Caco-2 (cell line): ENCODE results near the gene KCNJ12. TPM values are rescaled to one million over a fixed set of nuclear protein-coding genes. Genes with fewer than 3 reads are reported as not detected.
A peak's percentile ranks its signal among the peaks of the same experiment; 100 is the strongest.
"Not testable (repeated sequence)": the region's sequence is repeated elsewhere in the genome, so short reads cannot be mapped to it uniquely, and the experiment has no call there.

Experiments used
- BruUV-seq: library from RNA; stranded (reverse); fragments of 400-500 nt; replicated peaks from 2 replicates; lab custom pipeline; 2021; lab: Mats Ljungman, UMichigan
- CTCF ChIA-PET: fragments of 300-600 bp; sonication (Branson Sonifier 250); formaldehyde crosslinking; loops from one replicate; lab custom pipeline; 2022; ENCODE audit warnings: antibody characterized with exemption; lab: Charles Lee
- POLR2A ChIA-PET: fragments of 300-600 bp; sonication (Branson Sonifier 250); formaldehyde crosslinking; loops from one replicate; lab custom pipeline; 2022; ENCODE audit warnings: antibody characterized with exemption; lab: Charles Lee
- DNase-seq, 2 experiments: peaks; one replicate each; pipeline versions ENCODE4 v3.0.0 to v3.0.0-alpha.2; 2020 to 2022
- H3K27me3 ChIP-seq: replicated peaks from 2 replicates; pipeline ENCODE4 v1.6.0; 2011; ENCODE audit warnings: low read length; ENCODE audit not compliant: control insufficient read depth, insufficient read depth
- H3K36me3 ChIP-seq: 2 replicates; pipeline ENCODE4 v1.5.1; 2011; ENCODE audit warnings: low read length; ENCODE audit not compliant: control insufficient read depth, insufficient read depth
- H3K4me1 ChIP-seq: fragments of 250-450 bp; sonication (Bioruptor Pico); 2 replicates; pipeline ENCODE4 v1.5.1; 2020; ENCODE audit warnings: mild to moderate bottlenecking
- H3K4me3 ChIP-seq: 2 replicates; pipeline ENCODE4 v1.5.1; 2011; ENCODE audit warnings: low read depth, mild to moderate bottlenecking, control low read depth, low read length
- H3K9me3 ChIP-seq: fragments of 250-450 bp; sonication (Bioruptor Pico); 2 replicates; pipeline ENCODE4 v1.5.1; 2020; ENCODE audit warnings: mild to moderate bottlenecking, moderate library complexity
- H3K27ac Mint-ChIP-seq: one replicate; pipeline ENCODE4 v1.8.0; 2022; ENCODE audit warnings: mixed read lengths; ENCODE audit not compliant: unreplicated experiment
- H3K27me3 Mint-ChIP-seq: one replicate; pipeline ENCODE4 v1.8.0; 2022; ENCODE audit warnings: mixed read lengths; ENCODE audit not compliant: insufficient read depth, unreplicated experiment
- H3K36me3 Mint-ChIP-seq: one replicate; pipeline ENCODE4 v1.8.0; 2022; ENCODE audit warnings: mild to moderate bottlenecking, mixed read lengths; ENCODE audit not compliant: insufficient read depth, unreplicated experiment
- H3K4me1 Mint-ChIP-seq: one replicate; pipeline ENCODE4 v1.8.0; 2022; ENCODE audit warnings: low read depth, mixed read lengths; ENCODE audit not compliant: unreplicated experiment
- H3K4me3 Mint-ChIP-seq: one replicate; pipeline ENCODE4 v1.8.0; 2022; ENCODE audit warnings: mild to moderate bottlenecking, moderate library complexity, mixed read lengths; ENCODE audit not compliant: unreplicated experiment
- H3K9me3 Mint-ChIP-seq: one replicate; pipeline ENCODE4 v1.8.0; 2022; ENCODE audit warnings: mixed read lengths; ENCODE audit not compliant: unreplicated experiment
- intact Hi-C: fragments of 100-400 bp; cut with micrococcal nuclease; formaldehyde crosslinking; loops from one replicate; pipeline ENCODE4 v1.10.0; 2022; ENCODE audit not compliant: unreplicated experiment
- total RNA-seq: library from RNA; stranded (reverse); gene quantifications from 2 replicates; pipeline ENCODE4 v1.2.3, GENCODE V29; 2022
- TF ChIP-seq, protein P1 (sequence below), 2 experiments: fragments of 200-600 bp in 1 of 2; IDR thresholded peaks; 1 replicate in 1 of 2; 2 replicates in 1 of 2; pipeline versions ENCODE4 v1.5.1 to v1.8.0; 2011 to 2022; ENCODE audit warnings: antibody characterized with exemption in 1 of 2, control low read depth in 1 of 2, inconsistent platforms in 1 of 2, low read depth in 1 of 2, low read length in 1 of 2, mild to moderate bottlenecking in 1 of 2, moderate library complexity in 1 of 2; ENCODE audit not compliant: insufficient read depth in 1 of 2, severe bottlenecking in 1 of 2, unreplicated experiment in 1 of 2

The KCNJ12 gene
- total RNA-seq, 1 experiment from 2014 or later = 0.07 TPM

DNA sequence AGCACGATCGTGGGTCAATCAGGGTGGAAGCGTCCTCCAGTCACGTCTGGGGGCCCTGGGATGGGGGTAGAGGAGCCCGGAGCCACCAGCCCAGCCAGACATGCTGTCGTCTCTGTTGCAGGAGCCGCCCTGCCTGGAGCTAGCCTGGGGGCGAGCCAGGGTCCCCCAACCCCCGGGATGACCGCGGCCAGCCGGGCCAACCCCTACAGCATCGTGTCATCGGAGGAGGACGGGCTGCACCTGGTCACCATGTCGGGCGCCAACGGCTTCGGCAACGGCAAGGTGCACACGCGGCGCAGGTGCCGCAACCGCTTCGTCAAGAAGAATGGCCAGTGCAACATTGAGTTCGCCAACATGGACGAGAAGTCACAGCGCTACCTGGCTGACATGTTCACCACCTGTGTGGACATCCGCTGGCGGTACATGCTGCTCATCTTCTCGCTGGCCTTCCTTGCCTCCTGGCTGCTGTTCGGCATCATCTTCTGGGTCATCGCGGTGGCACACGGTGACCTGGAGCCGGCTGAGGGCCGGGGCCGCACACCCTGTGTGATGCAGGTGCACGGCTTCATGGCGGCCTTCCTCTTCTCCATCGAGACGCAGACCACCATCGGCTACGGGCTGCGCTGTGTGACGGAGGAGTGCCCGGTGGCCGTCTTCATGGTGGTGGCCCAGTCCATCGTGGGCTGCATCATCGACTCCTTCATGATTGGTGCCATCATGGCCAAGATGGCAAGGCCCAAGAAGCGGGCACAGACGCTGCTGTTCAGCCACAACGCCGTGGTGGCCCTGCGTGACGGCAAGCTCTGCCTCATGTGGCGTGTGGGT is 39.2 kb downstream of the KCNJ12 start:
- H3K4me3 ChIP-seq, POLR2A ChIA-PET, H3K9me3 Mint-ChIP-seq, CTCF ChIA-PET, H3K36me3 Mint-ChIP-seq, H3K27me3 ChIP-seq, H3K27me3 Mint-ChIP-seq, H3K9me3 ChIP-seq, H3K4me1 Mint-ChIP-seq, intact Hi-C loops, H3K27ac Mint-ChIP-seq, BruUV-seq, H3K4me3 Mint-ChIP-seq, H3K4me1 ChIP-seq, H3K36me3 ChIP-seq: not testable (repeated sequence)
- DNase-seq = peak in 1 of 2 experiments; percentile 32

DNA sequence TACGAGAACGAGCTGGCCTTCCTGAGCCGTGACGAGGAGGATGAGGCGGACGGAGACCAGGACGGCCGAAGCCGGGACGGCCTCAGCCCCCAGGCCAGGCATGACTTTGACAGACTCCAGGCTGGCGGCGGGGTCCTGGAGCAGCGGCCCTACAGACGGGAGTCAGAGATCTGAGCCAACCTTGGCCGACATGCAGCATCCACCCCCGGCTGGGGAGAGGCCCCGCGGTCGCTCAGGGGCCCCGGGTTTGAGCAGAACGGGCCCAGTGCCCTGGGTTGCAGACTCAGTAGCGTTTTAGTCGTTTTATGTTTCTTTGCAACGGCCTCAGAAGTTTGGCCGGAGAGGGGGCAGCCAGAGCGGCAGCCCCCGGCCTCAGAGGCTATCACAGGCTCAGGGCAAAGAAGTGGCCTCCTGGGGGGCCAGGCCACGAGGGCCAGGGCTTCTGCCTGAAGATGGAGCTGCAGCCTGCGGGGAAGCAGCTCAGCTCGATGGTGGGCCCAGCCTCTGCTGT is 40.4 kb downstream of the KCNJ12 start:
- intact Hi-C loops, H3K36me3 ChIP-seq, H3K4me3 Mint-ChIP-seq, H3K4me1 ChIP-seq, BruUV-seq, H3K27ac Mint-ChIP-seq, CTCF ChIA-PET, H3K36me3 Mint-ChIP-seq, H3K27me3 ChIP-seq, H3K27me3 Mint-ChIP-seq, H3K4me1 Mint-ChIP-seq, H3K4me3 ChIP-seq, POLR2A ChIA-PET, H3K9me3 ChIP-seq, H3K9me3 Mint-ChIP-seq: not testable (repeated sequence)
- DNase-seq = peak in 1 of 2 experiments; percentile 29

DNA sequence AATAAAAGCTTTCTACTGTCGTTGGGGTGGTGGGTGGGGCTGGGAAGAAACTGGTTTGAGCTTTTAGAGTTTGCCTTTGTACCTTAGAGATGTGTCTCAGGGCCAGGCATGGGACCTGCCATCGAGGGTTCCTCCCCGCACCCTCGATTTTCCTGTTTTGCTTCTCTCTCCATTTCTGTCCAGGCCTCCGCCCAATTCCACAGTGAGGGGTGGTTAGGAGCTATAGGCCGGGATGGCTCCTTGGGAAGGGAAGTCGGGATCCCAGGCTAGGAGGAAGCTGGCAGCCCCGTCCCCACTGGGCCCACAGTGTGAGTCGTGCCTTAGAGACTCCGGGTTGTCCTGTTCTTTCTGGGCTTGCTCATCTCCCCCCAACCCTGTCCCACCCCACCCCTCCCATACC is 41.2 kb downstream of the KCNJ12 start:
- BruUV-seq, H3K27me3 Mint-ChIP-seq, H3K36me3 Mint-ChIP-seq, H3K27ac Mint-ChIP-seq, H3K4me1 Mint-ChIP-seq, H3K4me3 ChIP-seq, intact Hi-C loops, H3K36me3 ChIP-seq, H3K9me3 ChIP-seq, H3K4me3 Mint-ChIP-seq, H3K27me3 ChIP-seq, CTCF ChIA-PET, H3K9me3 Mint-ChIP-seq, H3K4me1 ChIP-seq: not testable (repeated sequence)
- peak in 1 of 2 experiments; percentile 13 for DNase-seq
- POLR2A ChIA-PET = interaction anchor here (0.6 kb wide), 1 partner anchor 12 kb away, joined by 3 read pairs; no protein-coding TSS in a partner anchor

- H3K4me3 ChIP-seq = no peak overlapping the region
- BruUV-seq = no TSS peak
- peak in 1 of 2 experiments; percentile 27 for DNase-seq
- ChIA-PET CTCF (no interaction called here), POLR2A (no interaction called here)
- H3K4me3 Mint-ChIP-seq = no peak overlapping the region
- H3K9me3 Mint-ChIP-seq = no peaks in the 10 kb centered on the region
- H3K4me1 ChIP-seq = no peaks in the 10 kb centered on the region
- H3K4me1 Mint-ChIP-seq = no peaks in the 10 kb centered on the region
- no peaks in the 10 kb centered on the region for H3K9me3 ChIP-seq
- peaks cover 2% of the 10 kb centered on the region for H3K27me3 Mint-ChIP-seq
- H3K27ac Mint-ChIP-seq = no peak overlapping the region
- no peaks in the 10 kb centered on the region for H3K36me3 Mint-ChIP-seq
- intact Hi-C loops = no loop called here
- TF ChIP-seq, protein P1, sequence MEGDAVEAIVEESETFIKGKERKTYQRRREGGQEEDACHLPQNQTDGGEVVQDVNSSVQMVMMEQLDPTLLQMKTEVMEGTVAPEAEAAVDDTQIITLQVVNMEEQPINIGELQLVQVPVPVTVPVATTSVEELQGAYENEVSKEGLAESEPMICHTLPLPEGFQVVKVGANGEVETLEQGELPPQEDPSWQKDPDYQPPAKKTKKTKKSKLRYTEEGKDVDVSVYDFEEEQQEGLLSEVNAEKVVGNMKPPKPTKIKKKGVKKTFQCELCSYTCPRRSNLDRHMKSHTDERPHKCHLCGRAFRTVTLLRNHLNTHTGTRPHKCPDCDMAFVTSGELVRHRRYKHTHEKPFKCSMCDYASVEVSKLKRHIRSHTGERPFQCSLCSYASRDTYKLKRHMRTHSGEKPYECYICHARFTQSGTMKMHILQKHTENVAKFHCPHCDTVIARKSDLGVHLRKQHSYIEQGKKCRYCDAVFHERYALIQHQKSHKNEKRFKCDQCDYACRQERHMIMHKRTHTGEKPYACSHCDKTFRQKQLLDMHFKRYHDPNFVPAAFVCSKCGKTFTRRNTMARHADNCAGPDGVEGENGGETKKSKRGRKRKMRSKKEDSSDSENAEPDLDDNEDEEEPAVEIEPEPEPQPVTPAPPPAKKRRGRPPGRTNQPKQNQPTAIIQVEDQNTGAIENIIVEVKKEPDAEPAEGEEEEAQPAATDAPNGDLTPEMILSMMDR (IDR thresholded peaks at IDR 0.05; ENCODE audit: insufficient read depth in 1 of 2, low read depth in 1 of 2, low read length in 1 of 2, severe bottlenecking in 1 of 2, unreplicated experiment in 1 of 2) = no peak
- H3K36me3 ChIP-seq = no peaks in the 10 kb centered on the region
- H3K27me3 ChIP-seq = no peaks in the 10 kb centered on the region
Measured at GRCh38 chr17:21417921-21418320, 41.8 kb downstream of the KCNJ12 start.
